Measurements from ENCODE around the gene PGM2L1. TPM values are rescaled to one million over a fixed set of nuclear protein-coding genes. Genes with fewer than 3 reads are reported as not detected.

PGM2L1 gene
- total and polyA plus RNA-seq, 2 donors: 7.0 to 8.0 TPM

GRCh38 chr11:74280494-74280893, 117.7 kb downstream of the PGM2L1 start:
- H3K4me3 ChIP-seq (ENCODE audit: low read length in 2 of 2): no peak overlapping the region
- DNase-seq (ENCODE audit: low read depth in 6 of 9, low spot score in 9 of 9): no peak
- H3K9me3 ChIP-seq (ENCODE audit: control insufficient read depth in 2 of 2, insufficient read depth in 1 of 2, low read length in 1 of 2): no peaks in the 10 kb centered on the region
- H3K27ac ChIP-seq (ENCODE audit: low read depth in 1 of 2, low read length in 1 of 2): no peak overlapping the region
- peaks cover 0 to 2% of the 10 kb centered on the region in 2 donors for H3K4me1 ChIP-seq (ENCODE audit: control insufficient read depth in 2 of 2, insufficient read depth in 2 of 2, low read length in 2 of 2)
- no peaks in the 10 kb centered on the region for H3K36me3 ChIP-seq (ENCODE audit: control insufficient read depth in 2 of 2, insufficient read depth in 2 of 2, low read length in 1 of 2)
- no peaks in the 10 kb centered on the region for H3K27me3 ChIP-seq (ENCODE audit: control insufficient read depth in 2 of 2, insufficient read depth in 1 of 2, low read length in 1 of 2)

Other genes starting within 250 kb of the PGM2L1 start
- gene C2CD3, start 227.4 kb downstream of the PGM2L1 start, total RNA-seq: 13.6 TPM
- gene C2CD3, start 227.4 kb downstream of the PGM2L1 start, polyA plus RNA-seq: 12.2 TPM
- gene PPME1, start 227.1 kb downstream of the PGM2L1 start, total RNA-seq: 19.7 TPM
- gene PPME1, start 227.1 kb downstream of the PGM2L1 start, polyA plus RNA-seq: 19.8 TPM
- gene P4HA3, start 86.8 kb downstream of the PGM2L1 start, total RNA-seq: 0.09 TPM
- 0.18 TPM for gene P4HA3, start 86.8 kb downstream of the PGM2L1 start, polyA plus RNA-seq
- 2.9 TPM for gene KCNE3, start 69.1 kb upstream of the PGM2L1 start, total RNA-seq
- 2.1 TPM for gene KCNE3, start 69.1 kb upstream of the PGM2L1 start, polyA plus RNA-seq
- gene LIPT2, start 95.3 kb upstream of the PGM2L1 start, total RNA-seq: 6.1 TPM
- 2.3 TPM for gene LIPT2, start 95.3 kb upstream of the PGM2L1 start, polyA plus RNA-seq
- 12.3 TPM for gene POLD3, start 194.1 kb upstream of the PGM2L1 start, total RNA-seq
- gene POLD3, start 194.1 kb upstream of the PGM2L1 start, polyA plus RNA-seq: 7.5 TPM